NCI-H2107 (cell line): ENCODE results near the gene MMD2.
"Not testable (repeated sequence)": the region's sequence is repeated elsewhere in the genome, so short reads cannot be mapped to it uniquely, and the experiment has no call there.

ENCODE experiments used
- DNase-seq: peaks from one replicate; lab custom pipeline; 2025; lab: John Stamatoyannopoulos, UW

The MMD2 gene, protein sequence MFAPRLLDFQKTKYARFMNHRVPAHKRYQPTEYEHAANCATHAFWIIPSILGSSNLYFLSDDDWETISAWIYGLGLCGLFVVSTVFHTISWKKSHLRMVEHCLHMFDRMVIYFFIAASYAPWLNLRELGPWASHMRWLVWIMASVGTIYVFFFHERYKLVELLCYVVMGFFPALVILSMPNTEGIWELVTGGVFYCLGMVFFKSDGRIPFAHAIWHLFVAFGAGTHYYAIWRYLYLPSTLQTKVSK

DNA sequence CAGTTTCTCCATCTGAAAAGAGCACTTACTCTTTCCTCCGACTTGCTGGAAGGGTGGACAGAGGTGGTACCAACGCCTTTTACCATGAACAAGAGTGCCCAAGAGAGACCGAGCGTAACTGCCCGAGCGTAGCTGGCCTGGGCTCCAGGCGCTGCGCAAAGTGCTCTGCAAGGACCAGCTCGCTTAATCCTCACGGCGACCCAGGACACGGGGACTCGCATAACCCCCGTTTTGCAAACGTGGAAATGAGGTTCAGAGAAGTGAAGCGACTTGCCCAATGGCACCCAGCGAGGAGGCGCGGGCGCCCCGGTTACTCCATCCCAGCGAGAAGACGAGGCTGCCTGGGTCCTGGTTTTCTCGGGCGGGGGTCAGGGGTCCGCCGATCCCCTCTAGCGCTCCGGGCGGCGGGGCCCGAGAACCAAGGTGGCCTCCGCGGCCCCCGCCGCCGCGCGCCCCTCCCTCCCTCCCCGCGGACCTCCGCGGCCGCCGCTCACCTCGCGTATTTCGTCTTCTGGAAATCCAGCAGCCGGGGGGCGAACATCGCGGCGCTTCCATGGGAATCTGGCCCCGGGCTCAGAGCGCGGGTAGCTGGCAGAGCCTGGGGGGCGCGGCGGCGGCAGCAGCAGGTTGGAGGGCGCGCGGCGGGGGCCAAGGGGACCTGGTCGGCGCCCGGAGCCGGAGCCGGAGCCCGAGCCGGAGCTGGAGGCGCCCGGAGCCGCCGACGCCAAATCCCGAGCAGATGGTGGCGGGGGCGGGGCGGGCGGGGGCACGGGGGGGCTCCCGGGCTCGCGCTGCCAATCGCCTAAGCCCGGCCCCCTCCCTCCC, at the start of gene MMD2:
Gene MMD2, minus strand, starts transcription at position 711 of the 825 bp plus-strand sequence. Its CDS starts 170 bp downstream, at position 541.
- DNase-seq = no peak

DNA sequence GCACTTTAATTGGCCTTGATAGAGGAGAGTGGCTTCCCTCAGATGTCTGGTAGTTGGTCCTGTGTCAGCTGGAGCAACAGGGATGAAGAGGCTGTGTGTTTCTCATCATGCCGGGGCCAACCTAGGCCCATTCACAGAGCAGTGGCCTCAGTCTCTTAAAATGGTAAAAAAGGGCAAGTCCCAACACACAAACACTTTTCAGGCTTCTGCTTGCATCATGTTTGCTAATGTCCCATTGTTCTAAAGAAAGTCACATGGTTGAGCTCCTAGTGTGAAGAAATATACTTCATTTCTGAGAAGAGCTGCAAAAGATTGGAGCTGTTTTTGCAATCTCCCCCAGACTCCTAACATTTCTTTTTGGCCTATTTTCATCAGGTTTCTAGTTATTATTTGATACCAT, 46.1 kb upstream of the MMD2 start:
- no peak for DNase-seq

DNA sequence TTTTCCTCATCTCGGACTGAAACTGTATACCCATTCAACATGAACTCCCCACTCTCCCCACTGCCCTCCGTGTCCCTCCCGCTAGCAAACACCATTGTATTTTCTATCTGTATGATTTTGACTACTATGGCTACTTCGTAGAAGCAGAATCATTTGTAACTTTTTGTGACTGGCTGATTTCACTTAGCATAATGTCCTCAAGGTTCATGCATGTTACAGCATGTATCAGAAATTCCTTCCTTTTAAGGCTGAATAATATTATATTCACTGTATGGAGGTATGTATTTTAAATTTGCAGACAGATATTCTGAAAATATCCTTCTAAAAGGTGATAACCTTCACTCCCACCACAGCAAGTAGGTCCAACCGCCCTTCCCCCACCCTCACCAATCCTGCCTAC, 42.9 kb upstream of the MMD2 start:
- DNase-seq = no peak

DNA sequence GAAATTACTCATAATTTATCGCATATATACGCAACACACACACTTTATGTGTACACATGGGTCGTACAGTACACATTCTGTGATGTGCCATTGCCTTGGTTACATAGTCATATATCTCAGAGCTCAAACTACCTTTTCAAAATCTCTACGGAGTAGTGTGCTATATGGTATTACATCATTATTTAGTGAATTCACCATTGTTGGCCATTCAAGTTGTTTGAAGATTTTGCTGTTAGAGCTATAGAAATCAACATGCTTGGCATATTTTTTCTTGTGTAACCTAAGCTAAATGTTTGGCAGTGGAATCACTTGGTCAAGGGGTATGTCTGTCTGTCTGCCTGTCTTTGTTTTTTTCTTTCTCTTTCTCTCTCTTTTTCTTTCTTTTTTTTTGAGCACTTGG, 42.0 kb upstream of the MMD2 start:
- no peak for DNase-seq

DNA sequence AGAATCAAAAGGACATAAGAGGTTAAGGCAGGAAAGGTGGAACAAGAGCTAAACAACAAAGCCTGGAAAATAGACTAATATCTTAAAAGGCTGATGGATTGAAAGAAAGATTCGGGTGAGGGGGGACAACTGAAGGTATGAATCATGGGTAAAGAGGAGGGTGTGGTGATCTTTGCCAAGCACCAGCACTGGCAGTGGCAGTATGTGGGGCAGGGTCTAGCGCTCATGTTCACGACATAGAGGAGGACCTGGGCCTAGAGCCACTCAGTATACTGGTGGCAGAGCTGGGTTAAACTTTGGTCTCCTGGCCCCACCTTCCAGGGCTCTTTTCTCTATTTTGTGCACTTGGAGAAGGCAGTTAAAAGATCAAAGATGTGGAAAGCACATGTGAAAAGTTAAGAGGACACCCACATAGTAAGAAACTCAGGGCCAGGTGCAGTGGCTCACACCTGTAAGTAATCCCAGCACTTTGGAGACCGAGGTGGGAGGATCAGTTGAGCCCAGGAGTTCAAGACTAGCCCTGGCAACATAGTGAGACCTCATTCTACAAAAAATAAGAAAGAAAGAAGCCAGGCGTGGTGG, 40.5 kb upstream of the MMD2 start:
- DNase-seq = no peak

DNA sequence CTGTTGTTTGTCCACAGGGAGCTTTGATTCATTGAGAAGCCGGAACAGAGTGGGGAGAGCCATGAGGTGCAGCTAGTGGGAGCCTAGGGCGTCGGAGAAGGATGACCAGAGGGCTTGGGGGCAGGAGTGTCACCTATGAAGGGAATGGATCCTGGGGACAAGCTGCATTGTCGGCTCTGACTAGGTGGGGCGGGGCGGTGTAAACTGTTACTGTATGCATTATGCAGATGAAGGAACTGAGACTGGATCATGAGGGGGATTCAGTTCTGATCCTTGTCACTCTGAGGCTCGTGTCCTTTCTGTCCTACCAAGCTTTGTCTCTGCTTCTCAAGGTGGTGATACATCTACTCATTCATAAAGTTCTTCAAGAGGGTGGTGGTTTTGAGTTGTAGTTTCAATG, 39.9 kb upstream of the MMD2 start:
- DNase-seq = no peak

DNA sequence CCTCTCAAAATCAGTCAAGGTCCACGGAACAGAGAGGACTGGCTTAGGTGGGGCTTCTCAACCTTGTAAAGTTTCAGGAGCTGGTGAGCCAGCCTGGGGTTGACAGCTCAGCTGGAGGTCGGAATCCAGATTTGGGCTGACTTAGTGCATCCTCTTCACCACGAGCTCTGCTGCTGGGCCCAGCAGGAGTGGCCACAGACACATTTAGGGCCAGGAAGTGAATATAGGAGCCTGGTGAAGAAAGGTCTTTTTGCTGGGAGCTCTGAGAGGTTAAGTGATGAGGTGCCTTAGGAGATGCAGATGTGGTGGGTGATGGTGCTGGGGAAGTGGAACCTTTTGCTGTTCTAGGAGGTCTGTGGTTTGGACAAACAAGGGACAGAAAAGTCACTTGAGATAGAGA, 39.3 kb upstream of the MMD2 start:
- no peak for DNase-seq

DNA sequence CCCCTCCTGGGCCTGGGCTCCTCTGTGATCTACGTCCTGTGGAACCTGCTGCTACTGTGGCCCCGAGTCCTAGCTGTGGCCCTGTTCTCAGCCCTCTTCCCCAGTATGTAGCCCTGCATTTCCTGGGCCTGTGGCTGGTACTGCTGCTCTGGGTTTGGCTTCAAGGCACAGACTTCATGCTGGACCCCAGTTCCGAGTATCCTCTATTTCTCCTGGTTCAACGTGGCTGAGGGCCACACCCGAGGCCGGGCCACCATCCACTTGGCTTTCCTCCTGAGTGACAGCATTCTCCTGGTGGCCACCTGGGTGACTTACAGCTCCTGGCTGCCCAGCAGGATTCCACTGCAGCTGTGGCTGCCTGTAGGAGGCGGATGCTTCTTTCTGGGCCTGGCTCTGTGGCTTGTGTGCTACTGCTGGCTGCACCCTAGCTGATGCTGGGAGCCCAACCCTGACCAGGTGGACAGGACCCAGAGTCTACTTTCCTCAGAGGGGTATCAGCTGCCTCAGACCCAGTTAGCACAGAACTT, 37.8 kb upstream of the MMD2 start:
- no peak for DNase-seq

DNA sequence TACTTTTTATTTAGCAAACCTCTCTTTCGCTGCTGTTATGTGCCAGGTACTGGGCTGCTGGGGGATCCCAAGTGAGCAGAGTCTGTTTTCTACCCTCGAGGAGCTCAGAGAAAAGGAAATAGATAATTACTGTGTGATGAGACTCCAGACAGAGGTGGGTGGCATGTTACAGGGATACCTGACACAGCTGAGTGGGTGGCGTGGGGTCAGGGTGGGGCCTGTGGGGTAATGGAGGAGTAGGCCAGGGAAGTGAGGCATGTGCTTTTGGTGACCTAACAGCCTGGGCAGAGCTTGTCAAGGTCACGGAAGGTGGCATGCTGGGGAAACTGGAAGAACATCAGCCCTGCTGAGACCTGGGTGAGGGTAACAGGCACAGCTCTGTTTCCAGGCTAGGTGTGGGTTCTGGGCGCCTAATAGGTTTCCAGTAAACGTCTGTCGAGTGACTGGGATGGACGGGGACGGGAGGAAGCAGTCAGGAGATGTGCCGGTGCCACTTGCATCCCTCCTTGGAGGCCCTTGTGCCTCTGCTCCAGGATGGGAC, 36.5 kb upstream of the MMD2 start:
- DNase-seq = no peak

DNA sequence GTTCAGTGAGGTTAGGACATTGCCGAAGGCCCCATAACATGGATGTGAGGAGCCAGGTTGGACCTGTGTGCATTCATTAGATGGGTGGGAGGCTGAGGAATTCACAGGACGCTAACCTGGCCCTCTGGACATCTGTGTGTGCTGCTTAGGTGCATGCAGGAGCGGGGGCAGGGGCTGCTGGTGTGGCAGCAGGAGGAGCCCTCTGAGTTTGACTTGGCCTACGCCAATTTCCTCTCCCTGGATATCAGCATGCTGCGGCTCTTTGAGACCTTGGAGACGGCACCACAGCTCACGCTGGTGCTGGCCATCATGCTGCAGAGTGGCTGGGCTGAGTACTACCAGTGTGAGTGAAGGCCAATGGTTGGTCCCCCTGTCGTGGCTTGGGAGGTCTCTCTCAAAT, 34.5 kb upstream of the MMD2 start:
- no peak for DNase-seq

DNA sequence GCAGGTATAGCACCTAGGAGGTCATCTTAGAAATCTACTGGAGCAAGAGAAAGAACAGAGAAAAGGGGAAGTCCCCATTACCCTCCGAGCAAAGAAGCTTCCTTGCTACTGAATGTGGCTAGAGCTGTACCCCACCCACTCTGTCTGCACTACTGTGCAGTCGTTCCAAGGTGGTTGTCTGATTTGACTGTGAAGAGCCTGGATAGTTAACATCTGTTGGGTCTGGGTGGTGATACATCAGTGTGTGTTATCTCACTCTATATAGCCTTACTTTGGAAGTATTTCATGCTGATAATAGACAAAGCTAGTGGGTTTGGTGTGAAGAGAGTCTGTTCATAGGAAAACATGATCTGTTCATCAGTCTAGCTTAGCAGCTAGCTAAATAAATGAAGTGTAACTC, 23.8 kb upstream of the MMD2 start:
- not testable (repeated sequence) for DNase-seq

DNA sequence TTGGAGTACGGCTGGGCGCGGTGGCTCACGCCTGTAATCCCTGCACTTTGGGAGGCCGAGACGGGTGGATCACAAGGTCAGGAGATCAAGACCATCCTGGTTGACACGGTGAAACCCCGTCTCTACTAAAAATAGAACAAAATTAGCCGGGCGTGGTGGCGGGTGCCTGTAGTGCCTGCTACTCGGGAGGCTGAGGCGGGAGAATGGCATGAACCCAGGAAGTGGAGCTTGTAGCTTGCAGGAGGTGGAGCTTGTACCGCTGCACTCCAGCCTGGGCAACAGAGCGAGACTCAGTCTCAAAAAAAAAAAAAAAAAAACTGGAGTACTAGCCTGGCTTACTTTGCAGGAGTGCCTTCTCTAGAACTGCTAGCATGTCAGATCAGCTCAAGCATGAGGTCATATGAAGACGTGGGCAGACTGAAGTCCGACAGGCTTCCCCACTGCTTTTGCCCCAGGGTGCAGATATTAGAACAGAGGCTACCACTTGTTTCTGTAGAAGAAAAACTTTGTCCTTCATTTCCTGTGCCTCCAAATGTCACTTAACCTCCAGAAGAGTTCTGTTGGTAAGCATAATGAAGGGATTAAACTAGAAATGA, 22.4 kb upstream of the MMD2 start:
- DNase-seq = not testable (repeated sequence)

DNA sequence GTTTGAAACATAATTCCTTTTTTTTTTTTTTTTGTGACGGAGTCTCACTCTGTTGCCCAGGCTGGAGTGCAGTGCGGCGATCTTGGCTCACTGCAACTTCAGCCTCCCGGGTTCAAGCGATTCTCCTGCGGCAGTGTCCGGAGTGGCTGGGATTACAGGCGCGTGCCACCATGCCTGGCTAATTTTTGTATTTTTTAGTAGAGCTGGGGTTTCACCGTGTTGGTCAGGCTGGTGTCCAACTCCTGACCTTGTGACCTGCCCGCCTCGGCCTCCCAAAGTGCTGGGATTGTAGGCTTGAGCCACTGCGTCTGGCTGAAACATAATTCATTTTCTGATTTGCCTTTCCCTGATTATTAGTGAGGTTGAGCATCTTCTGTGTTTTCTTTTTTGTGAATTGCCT, 16.6 kb upstream of the MMD2 start:
- not testable (repeated sequence) for DNase-seq

DNA sequence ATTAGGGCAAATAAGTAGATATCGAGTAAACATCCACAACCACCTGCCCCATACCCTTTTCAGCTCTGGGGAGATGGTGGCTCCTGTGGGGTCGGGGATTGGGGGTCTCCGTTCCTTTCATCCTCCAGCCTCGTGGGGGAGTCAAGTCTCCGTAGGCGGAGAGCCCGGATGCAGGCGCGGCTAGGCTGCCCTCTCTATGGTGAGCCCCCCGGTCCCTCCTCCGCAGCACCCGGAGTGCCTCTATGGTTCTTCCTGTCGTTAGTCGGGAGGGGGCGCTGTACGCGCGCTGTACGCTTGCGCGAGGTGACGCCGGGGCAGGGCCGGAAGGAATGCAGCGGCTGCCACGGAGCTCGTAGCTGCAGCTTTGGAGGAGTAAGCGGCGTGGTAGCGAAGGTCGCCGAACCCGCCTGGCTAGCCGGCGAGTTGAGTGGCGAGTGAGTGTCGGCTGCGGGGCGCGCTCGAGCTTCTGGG, 14.8 kb upstream of the MMD2 start:
- DNase-seq = peak; percentile 92

DNA sequence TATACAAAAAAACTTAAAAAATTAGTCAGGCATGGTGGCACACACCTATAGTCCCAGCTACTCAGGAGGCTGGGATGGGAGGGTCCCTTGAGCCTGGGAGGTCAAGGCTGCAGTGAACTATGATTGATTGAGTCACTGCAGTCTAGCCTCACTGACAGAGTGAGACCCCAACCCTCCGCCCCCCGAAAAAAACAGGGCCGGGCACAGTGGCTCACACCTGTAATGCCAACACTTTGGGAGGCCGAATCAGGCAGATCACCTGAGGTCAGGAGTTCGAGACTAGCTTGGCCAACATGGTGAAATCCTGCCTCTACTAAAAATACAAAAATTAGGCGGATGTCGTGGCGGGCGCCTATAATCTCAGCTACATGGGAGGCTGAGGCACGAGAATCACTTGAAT, 13.5 kb upstream of the MMD2 start:
- not testable (repeated sequence) for DNase-seq

DNA sequence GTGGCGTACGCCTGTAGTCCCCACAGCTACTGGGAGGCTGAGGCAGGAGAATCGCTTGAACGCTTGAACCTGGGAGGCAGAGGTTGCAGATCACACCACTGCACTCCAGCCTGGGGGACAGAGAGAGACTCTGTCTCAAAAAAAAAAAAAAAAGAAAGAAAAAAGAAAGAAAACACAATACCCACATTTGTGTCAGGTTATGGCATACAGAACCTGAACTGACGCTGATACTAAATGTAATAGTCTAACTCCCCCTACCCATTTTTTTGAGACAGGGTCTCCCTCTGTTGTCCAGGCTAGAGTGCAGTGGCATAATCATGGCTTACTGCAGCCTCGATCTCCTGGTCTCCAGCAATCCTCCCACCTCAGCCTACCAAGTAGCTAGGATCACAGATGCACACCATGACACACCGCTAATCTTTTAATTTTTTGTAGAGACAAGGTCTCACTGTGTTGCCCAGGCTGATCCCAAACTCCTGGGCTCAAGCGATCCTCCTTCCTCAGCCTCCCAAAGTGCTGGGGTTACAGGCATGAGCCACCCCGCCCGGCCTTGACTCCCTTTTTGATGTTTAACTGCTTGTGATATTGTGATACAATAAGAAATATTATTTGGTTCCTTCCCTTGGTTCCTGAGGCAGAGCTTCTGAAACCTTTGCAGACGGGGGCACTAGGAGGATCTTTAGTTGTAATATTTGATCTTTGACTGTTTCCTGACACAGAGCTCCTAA, 6.5 kb upstream of the MMD2 start:
- no peak for DNase-seq

DNA sequence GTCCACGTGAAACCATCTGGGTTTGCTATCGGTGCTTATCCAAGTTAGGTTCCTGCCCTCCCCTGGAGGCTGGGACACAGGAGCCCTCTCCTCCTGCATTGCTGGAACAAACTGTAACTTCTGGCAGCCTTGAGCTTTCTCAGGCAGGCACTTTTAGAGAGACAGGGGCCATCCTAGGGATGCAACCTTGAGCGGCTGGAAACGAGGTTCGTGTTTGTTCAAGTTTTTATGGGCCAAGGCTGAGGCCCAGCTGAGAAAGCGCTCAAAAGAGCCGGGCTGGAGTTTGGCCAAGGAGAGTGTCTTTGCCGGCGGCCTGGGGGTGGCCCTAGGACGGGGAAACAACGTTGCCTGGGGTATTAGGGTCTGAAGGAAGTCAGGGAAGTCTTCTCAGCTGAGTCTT, 5.5 kb upstream of the MMD2 start:
- no peak for DNase-seq

DNA sequence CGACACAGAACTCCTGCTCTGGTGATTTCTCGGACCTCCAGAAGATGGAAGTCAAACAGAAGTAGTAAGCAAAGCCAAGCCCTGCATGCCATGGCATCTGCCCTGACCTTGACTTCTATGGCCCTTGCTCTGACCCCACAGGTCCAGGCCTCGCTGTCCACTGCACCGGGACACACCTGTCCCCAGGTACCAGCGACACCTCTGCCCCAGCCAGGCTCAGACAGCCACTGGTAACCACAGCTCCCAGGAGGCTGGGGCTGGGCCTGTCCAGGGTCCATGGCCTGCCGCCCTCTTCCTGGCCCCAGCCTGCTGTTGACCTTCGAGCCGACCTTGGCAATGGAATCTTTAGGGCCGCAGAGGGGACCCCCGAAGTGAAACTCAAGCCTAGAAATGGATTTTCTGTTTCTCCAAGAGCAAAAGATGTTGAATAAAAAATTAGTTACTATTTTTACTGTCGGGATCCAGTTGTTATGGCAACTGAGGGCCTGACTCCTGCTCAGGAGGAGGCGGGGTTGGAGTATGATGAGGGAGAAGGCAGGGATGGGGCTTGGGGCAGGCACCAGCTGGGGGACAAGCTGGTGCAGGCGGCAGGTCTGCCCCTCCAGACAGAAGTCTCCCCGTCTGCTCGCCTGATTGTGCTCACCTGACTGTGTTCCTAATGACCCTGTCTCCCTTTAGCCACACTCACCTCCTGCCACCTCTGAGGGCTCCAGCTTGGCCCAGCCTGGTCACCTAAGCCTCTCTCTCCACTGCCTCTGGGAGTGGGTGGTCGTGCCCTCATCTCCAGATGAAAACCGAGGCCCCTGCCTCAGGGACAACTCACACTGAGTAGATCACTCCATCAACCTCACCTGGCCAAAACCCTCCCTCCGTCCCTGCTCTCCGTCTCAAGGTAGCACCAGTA, 4.1 kb upstream of the MMD2 start:
- DNase-seq = no peak

DNA sequence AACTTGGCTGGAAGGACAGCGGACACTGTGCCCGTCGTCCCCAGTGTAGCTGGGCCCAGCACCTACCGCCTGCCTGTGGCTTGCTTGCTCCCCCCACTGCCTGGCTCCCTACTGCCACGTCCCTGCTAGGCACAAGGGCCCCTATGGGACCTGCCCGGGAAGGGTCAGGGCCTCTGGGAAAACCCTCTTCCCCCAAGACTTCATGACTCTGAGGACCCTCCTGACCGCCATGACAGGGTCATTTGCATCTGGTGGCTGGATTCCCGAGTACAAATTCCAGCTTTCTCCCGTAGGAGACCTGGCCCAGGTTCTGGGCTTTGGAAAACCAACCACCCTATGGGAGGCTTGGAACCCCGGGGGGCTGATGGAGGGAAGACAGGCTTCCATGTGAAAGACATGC, 1.4 kb upstream of the MMD2 start:
- no peak for DNase-seq

DNA sequence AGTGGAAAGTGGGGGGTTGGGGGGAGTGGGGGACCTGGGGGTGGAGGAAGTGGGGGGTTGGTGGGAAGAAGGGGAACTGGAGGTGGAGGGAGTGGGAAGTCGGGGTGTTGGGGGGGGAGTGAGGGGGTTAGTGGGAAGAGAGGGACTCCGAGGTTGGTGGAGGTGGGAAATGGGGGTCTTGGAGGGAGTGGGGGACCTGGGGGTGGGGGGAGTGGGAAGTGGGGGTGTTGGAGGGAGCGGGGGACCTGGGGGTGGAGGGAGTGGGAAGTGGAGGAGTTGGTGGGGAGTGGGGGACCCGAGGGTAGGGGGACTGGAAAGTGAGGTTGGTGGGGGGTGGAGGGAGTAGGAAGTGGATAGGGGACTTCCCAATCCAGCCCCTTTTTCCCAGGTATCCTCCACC, 906 bp upstream of the MMD2 start:
- no peak for DNase-seq
